HuH-7 (cell line): ENCODE measurements around the gene OR2J1.
"Not testable (repeated sequence)": the region's sequence is repeated elsewhere in the genome, so short reads cannot be mapped to it uniquely, and the experiment has no call there.

Experiments
- DNase-seq: peaks from one replicate; pipeline ENCODE4 v3.0.0; 2011; ENCODE audit warnings: low spot score

Gene OR2J1

GRCh38 chr6:29099190-29099589 is at the start of gene OR2J1:
TSS of gene OR2J1 (plus strand) at chr6:29099490. CDS start at chr6:29100943, 1,453 bp downstream.
- no peak for DNase-seq

- DNase-seq = no peak
Observed at GRCh38 chr6:29051680-29052079, 47.6 kb upstream of the OR2J1 start.

GRCh38 chr6:29071831-29072723 is 27.2 kb upstream of the OR2J1 start:
- peak; percentile 45 for DNase-seq

- no peak for DNase-seq
Observed at GRCh38 chr6:29079203-29079602, 20.1 kb upstream of the OR2J1 start.

- no peak for DNase-seq
Observed at GRCh38 chr6:29081312-29081711, 18.0 kb upstream of the OR2J1 start.

- no peak for DNase-seq
Observed at GRCh38 chr6:29082457-29082856, 16.8 kb upstream of the OR2J1 start.

GRCh38 chr6:29087213-29087612 is 12.1 kb upstream of the OR2J1 start, which contains the start of gene OR2B3:
TSS of gene OR2B3 (minus strand) at chr6:29087313. CDS start at chr6:29087248, 65 bp downstream.
- no peak for DNase-seq

GRCh38 chr6:29092957-29093356 is 6.3 kb upstream of the OR2J1 start:
- no peak for DNase-seq

GRCh38 chr6:29097803-29098202 is 1.5 kb upstream of the OR2J1 start:
- no peak for DNase-seq

- DNase-seq = no peak
Observed at GRCh38 chr6:29107758-29108157, 8.5 kb downstream of the OR2J1 start, which contains the start of gene OR2J3. TSS of gene OR2J3 (plus strand) at chr6:29108058. CDS start at chr6:29111891, 3,833 bp downstream.

- DNase-seq = no peak
Observed at GRCh38 chr6:29112135-29112534, 12.8 kb downstream of the OR2J1 start.

- DNase-seq = not testable (repeated sequence)
Observed at GRCh38 chr6:29114964-29115363, 15.7 kb downstream of the OR2J1 start.

- no peak for DNase-seq
Observed at GRCh38 chr6:29129326-29130012, 30.2 kb downstream of the OR2J1 start.

GRCh38 chr6:29130644-29131043 is 31.4 kb downstream of the OR2J1 start:
- DNase-seq = no peak

- DNase-seq = no peak
Observed at GRCh38 chr6:29131691-29132090, 32.4 kb downstream of the OR2J1 start.

GRCh38 chr6:29137724-29138123 is 38.4 kb downstream of the OR2J1 start:
- no peak for DNase-seq

GRCh38 chr6:29141606-29142005 is 42.3 kb downstream of the OR2J1 start:
- no peak for DNase-seq

GRCh38 chr6:29142309-29142708 is 43.0 kb downstream of the OR2J1 start:
- no peak for DNase-seq

GRCh38 chr6:29146179-29146578 is 46.9 kb downstream of the OR2J1 start:
- DNase-seq = no peak

GRCh38 chr6:29147074-29147473 is 47.8 kb downstream of the OR2J1 start:
- no peak for DNase-seq

GRCh38 chr6:29149444-29149843 is 50.2 kb downstream of the OR2J1 start:
- not testable (repeated sequence) for DNase-seq
